HEK293 (cell line): ENCODE data around the gene TDG.

Experiments
- GLI2 ChIP-seq: fragments of 450-650 bp; formaldehyde crosslinking; IDR thresholded peaks from 2 replicates; pipeline ENCODE4; 2017; ENCODE audit warnings: missing biosample characterization, missing genetic modification characterization, low read depth, borderline replicate concordance
- GLI4 ChIP-seq: fragments of 450-650 bp; formaldehyde crosslinking; IDR thresholded peaks from 2 replicates; pipeline ENCODE4 v1.5.1; 2016; ENCODE audit warnings: missing biosample characterization, missing genetic modification characterization
- MYNN ChIP-seq: fragments of 450-650 bp; formaldehyde crosslinking; IDR thresholded peaks from 2 replicates; pipeline ENCODE4 v1.5.1; 2016; ENCODE audit warnings: missing biosample characterization, missing genetic modification characterization, borderline replicate concordance
- PRDM1 ChIP-seq: fragments of 450-650 bp; formaldehyde crosslinking; IDR thresholded peaks from 2 replicates; pipeline ENCODE4; 2016; ENCODE audit warnings: missing biosample characterization, missing genetic modification characterization
- PRDM4 ChIP-seq: fragments of 450-650 bp; formaldehyde crosslinking; IDR thresholded peaks from 2 replicates; pipeline ENCODE4 v1.5.1; 2017; ENCODE audit warnings: missing biosample characterization, missing genetic modification characterization
- REPIN1 ChIP-seq: fragments of 450-650 bp; formaldehyde crosslinking; IDR thresholded peaks from 2 replicates; pipeline ENCODE4 v1.5.1; 2017; ENCODE audit warnings: missing biosample characterization, missing genetic modification characterization, low read depth
- SCRT1 ChIP-seq: fragments of 450-650 bp; formaldehyde crosslinking; IDR thresholded peaks from 2 replicates; pipeline ENCODE4 v1.5.1; 2016; ENCODE audit warnings: missing biosample characterization, missing genetic modification characterization, borderline replicate concordance
- SCRT2 ChIP-seq: fragments of 450-650 bp; formaldehyde crosslinking; IDR thresholded peaks from 2 replicates; pipeline ENCODE4 v1.5.1; 2016; ENCODE audit warnings: missing biosample characterization, missing genetic modification characterization
- SP3 ChIP-seq: fragments of 450-650 bp; formaldehyde crosslinking; IDR thresholded peaks from 2 replicates; pipeline ENCODE4 v1.5.1; 2016; ENCODE audit warnings: missing biosample characterization, missing genetic modification characterization
- YY1 ChIP-seq: fragments of 450-650 bp; formaldehyde crosslinking; IDR thresholded peaks from 2 replicates; pipeline ENCODE4 v1.5.1; 2018; ENCODE audit warnings: missing biosample characterization, missing genetic modification characterization
- ZBTB48 ChIP-seq: fragments of 450-650 bp; formaldehyde crosslinking; IDR thresholded peaks from 2 replicates; pipeline ENCODE4 v1.5.1; 2016; ENCODE audit warnings: missing biosample characterization, missing genetic modification characterization
- ZFHX2 ChIP-seq: fragments of 450-650 bp; formaldehyde crosslinking; conservative IDR thresholded peaks from 2 replicates; pipeline ENCODE4 v1.5.1; 2016; ENCODE audit warnings: missing biosample characterization, missing genetic modification characterization
- ZFP69B ChIP-seq: fragments of 450-650 bp; formaldehyde crosslinking; IDR thresholded peaks from 2 replicates; pipeline ENCODE4 v1.5.1; 2016; ENCODE audit warnings: missing biosample characterization, missing genetic modification characterization
- ZNF112 ChIP-seq: fragments of 450-650 bp; formaldehyde crosslinking; IDR thresholded peaks from 2 replicates; pipeline ENCODE4 v1.5.0; 2017; ENCODE audit warnings: missing biosample characterization, missing genetic modification characterization
- ZNF114 ChIP-seq: fragments of 450-650 bp; formaldehyde crosslinking; IDR thresholded peaks from 2 replicates; pipeline ENCODE4 v1.5.0; 2017; ENCODE audit warnings: missing biosample characterization, missing genetic modification characterization
- ZNF146 ChIP-seq: fragments of 450-650 bp; formaldehyde crosslinking; IDR thresholded peaks from 2 replicates; pipeline ENCODE4 v1.5.1; 2016; ENCODE audit warnings: missing biosample characterization, missing genetic modification characterization
- ZNF223 ChIP-seq: fragments of 450-650 bp; formaldehyde crosslinking; IDR thresholded peaks from 2 replicates; pipeline ENCODE4 v1.5.1; 2016; ENCODE audit warnings: missing biosample characterization, missing genetic modification characterization
- ZNF274 ChIP-seq, 2 experiments: fragments of 200-500 bp in 1 of 2; fragments of 450-650 bp in 1 of 2; sonication (Bioruptor generic) in 1 of 2; formaldehyde crosslinking in 1 of 2; IDR thresholded peaks; 2 replicates each; pipeline versions ENCODE4 v1.5.1 to v1.6.1; 2014 to 2016; ENCODE audit warnings: borderline replicate concordance in 1 of 2, inconsistent platforms in 1 of 2, low read length in 1 of 2, missing biosample characterization in 1 of 2, missing genetic modification characterization in 1 of 2
- ZNF280C ChIP-seq: fragments of 450-650 bp; formaldehyde crosslinking; IDR thresholded peaks from 2 replicates; pipeline ENCODE4 v1.5.1; 2016; ENCODE audit warnings: missing biosample characterization, missing genetic modification characterization
- ZNF280D ChIP-seq: fragments of 450-650 bp; formaldehyde crosslinking; IDR thresholded peaks from 2 replicates; pipeline ENCODE4 v1.5.1; 2016; ENCODE audit warnings: missing biosample characterization, missing genetic modification characterization
- ZNF302 ChIP-seq: fragments of 450-650 bp; formaldehyde crosslinking; IDR thresholded peaks from 2 replicates; pipeline ENCODE4 v1.5.1; 2016; ENCODE audit warnings: missing biosample characterization, missing genetic modification characterization, low read depth
- ZNF324 ChIP-seq: fragments of 450-650 bp; formaldehyde crosslinking; IDR thresholded peaks from 2 replicates; pipeline ENCODE4 v1.5.1; 2016; ENCODE audit warnings: missing biosample characterization, missing genetic modification characterization
- ZNF423 ChIP-seq: fragments of 450-650 bp; formaldehyde crosslinking; IDR thresholded peaks from 2 replicates; pipeline ENCODE4 v1.5.1; 2016; ENCODE audit warnings: missing biosample characterization, missing genetic modification characterization
- ZNF510 ChIP-seq: fragments of 450-650 bp; formaldehyde crosslinking; IDR thresholded peaks from 2 replicates; pipeline ENCODE4 v1.5.1; 2018; ENCODE audit warnings: mild to moderate bottlenecking, missing genetic modification characterization, missing biosample characterization; ENCODE audit not compliant: insufficient replicate concordance
- ZNF585B ChIP-seq: fragments of 450-650 bp; formaldehyde crosslinking; IDR thresholded peaks from 2 replicates; pipeline ENCODE4 v1.5.1; 2016; ENCODE audit warnings: missing biosample characterization, missing genetic modification characterization
- ZNF624 ChIP-seq: fragments of 450-650 bp; formaldehyde crosslinking; IDR thresholded peaks from 2 replicates; pipeline ENCODE4 v1.5.1; 2017; ENCODE audit warnings: missing biosample characterization, missing genetic modification characterization
- ZNF629 ChIP-seq: fragments of 450-650 bp; formaldehyde crosslinking; IDR thresholded peaks from 2 replicates; pipeline ENCODE4 v1.5.1; 2017; ENCODE audit warnings: missing biosample characterization, missing genetic modification characterization
- ZNF654 ChIP-seq: fragments of 450-650 bp; formaldehyde crosslinking; IDR thresholded peaks from 2 replicates; pipeline ENCODE4 v1.5.1; 2016; ENCODE audit warnings: low read depth, missing biosample characterization, missing genetic modification characterization
- ZNF658 ChIP-seq: fragments of 450-650 bp; formaldehyde crosslinking; IDR thresholded peaks from 2 replicates; pipeline ENCODE4; 2016; ENCODE audit warnings: missing biosample characterization, missing genetic modification characterization
- ZNF660 ChIP-seq: fragments of 450-650 bp; IDR thresholded peaks from 2 replicates; pipeline ENCODE4 v1.5.1; 2018; ENCODE audit warnings: missing biosample characterization, mild to moderate bottlenecking, missing genetic modification characterization
- ZNF747 ChIP-seq: fragments of 450-650 bp; formaldehyde crosslinking; IDR thresholded peaks from 2 replicates; pipeline ENCODE4 v1.5.1; 2016; ENCODE audit warnings: missing biosample characterization, missing genetic modification characterization
- ZNF785 ChIP-seq: fragments of 450-650 bp; formaldehyde crosslinking; IDR thresholded peaks from 2 replicates; pipeline ENCODE4 v1.5.1; 2016; ENCODE audit warnings: missing biosample characterization, missing genetic modification characterization
- ZSCAN16 ChIP-seq: fragments of 450-650 bp; formaldehyde crosslinking; IDR thresholded peaks from 2 replicates; pipeline ENCODE4 v1.5.1; 2016; ENCODE audit warnings: missing biosample characterization, missing genetic modification characterization
- ZSCAN23 ChIP-seq: fragments of 450-650 bp; formaldehyde crosslinking; IDR thresholded peaks from 2 replicates; pipeline ENCODE4 v1.5.1; 2016; ENCODE audit warnings: missing biosample characterization, missing genetic modification characterization

The TDG gene

GRCh38 chr12:103929046-103929783 is 36.5 kb upstream of the TDG start (continued):
- no peak for TF ChIP-seq PRDM4
- TF ChIP-seq ZNF654 (tag by site-specific recombination) = no peak
- 0 out of 2 replicates have a peak, but pooled peaks have one; percentile 26 for TF ChIP-seq YY1 (tag by site-specific recombination)
- TF ChIP-seq MYNN (tag by site-specific recombination) = no peak
- no peak for TF ChIP-seq ZNF624
- TF ChIP-seq GLI2 (tag by site-specific recombination) = no peak
- no peak; the same call in 1 of the 2 replicates for TF ChIP-seq ZFP69B (tag by site-specific recombination)
- peak; percentile 13 for TF ChIP-seq SP3 (tag by site-specific recombination)
- peak; percentile 49 for TF ChIP-seq ZFHX2 (tag by site-specific recombination)
- peak; percentile 30; the same call in 1 of the 2 replicates for TF ChIP-seq SCRT2 (tag by site-specific recombination)
- no peak for TF ChIP-seq ZNF785 (tag by site-specific recombination)
- TF ChIP-seq SCRT1 = no peak; the same call in 1 of the 2 replicates
- peak; percentile 72 for TF ChIP-seq ZNF660 (tag by site-specific recombination)
- TF ChIP-seq ZNF223 (tag by site-specific recombination) = no peak
- peak; percentile 75 for TF ChIP-seq ZBTB48
- no peak for TF ChIP-seq ZNF274 (IDR thresholded peaks at IDR 0.05; ENCODE audit: low read length)
- no peak for TF ChIP-seq ZNF274 (tag by site-specific recombination; IDR thresholded peaks at IDR 0.05; ENCODE audit: borderline replicate concordance)
- no peak for TF ChIP-seq ZNF510
- TF ChIP-seq ZNF112 = no peak
- TF ChIP-seq REPIN1 (tag by site-specific recombination) = 0 out of 2 replicates have a peak, but pooled peaks have one; percentile 50
- no peak for TF ChIP-seq ZNF146 (tag by site-specific recombination)
- no peak for TF ChIP-seq ZNF324 (tag by site-specific recombination)
- TF ChIP-seq ZSCAN16 = no peak
- TF ChIP-seq ZNF302 (tag by site-specific recombination) = no peak
- TF ChIP-seq ZSCAN23 (tag by site-specific recombination) = peak; percentile 28; the same call in 1 of the 2 replicates
- no peak for TF ChIP-seq ZNF423 (tag by site-specific recombination)
- TF ChIP-seq ZNF658 (tag by site-specific recombination) = no peak
- TF ChIP-seq ZNF280C = no peak
- TF ChIP-seq PRDM1 (tag by site-specific recombination) = 0 out of 2 replicates have a peak, but pooled peaks have one; percentile 36
- TF ChIP-seq ZNF629 = 0 out of 2 replicates have a peak, but pooled peaks have one; percentile 61
- no peak for TF ChIP-seq GLI4 (tag by site-specific recombination)
- TF ChIP-seq ZNF280D (tag by site-specific recombination) = no peak
- TF ChIP-seq ZNF114 (tag by site-specific recombination) = no peak
- TF ChIP-seq ZNF585B (tag by site-specific recombination) = no peak
- no peak for TF ChIP-seq ZNF747
